HEK293 (cell line): ENCODE results near the gene PCSK2.

Experiments
- CTCF ChIA-PET: fragments of 350-600 bp; formaldehyde crosslinking; extraction: SDS; loops from one replicate; lab custom pipeline; 2021; ENCODE audit warnings: antibody characterized with exemption; lab: Yijun Ruan, JAX
- POLR2A ChIA-PET: fragments of 300-600 bp; formaldehyde crosslinking; extraction: SDS; loops from one replicate; lab custom pipeline; 2020; ENCODE audit warnings: antibody characterized with exemption, inconsistent platforms; lab: Yijun Ruan, JAX
- H3K27ac ChIP-seq: fragments of 200-500 bp; sonication (Bioruptor generic); 2 replicates; pipeline ENCODE4 v1.5.1; 2014; ENCODE audit warnings: low read depth, low read length, control low read depth, inconsistent platforms; ENCODE audit errors: extremely low read depth
- H3K36me3 ChIP-seq, 2 experiments: fragments of 200-500 bp in 1 of 2; sonication (Bioruptor generic) in 1 of 2; 1 replicate in 1 of 2; 2 replicates in 1 of 2; pipeline ENCODE4 v1.5.1; 2014 to 2017; ENCODE audit warnings: inconsistent platforms in 2 of 2, low read length in 2 of 2; ENCODE audit not compliant: control insufficient read depth in 2 of 2, insufficient read depth in 1 of 2
- H3K4me1 ChIP-seq: fragments of 200-500 bp; sonication (Bioruptor generic); 2 replicates; pipeline ENCODE4 v1.5.1; 2014; ENCODE audit warnings: mild to moderate bottlenecking, low read length, inconsistent platforms; ENCODE audit not compliant: control insufficient read depth, insufficient read depth
- H3K4me3 ChIP-seq: 2 replicates; pipeline ENCODE4 v1.5.1; 2011; ENCODE audit warnings: low read depth, mild to moderate bottlenecking, control low read depth, low read length, moderate library complexity
- H3K9me3 ChIP-seq: fragments of 200-500 bp; sonication (Bioruptor generic); 2 replicates; pipeline ENCODE4 v1.5.1; 2014; ENCODE audit warnings: low read depth, low read length, inconsistent platforms; ENCODE audit not compliant: control insufficient read depth, insufficient read depth
- AEBP2 ChIP-seq: fragments of 450-650 bp; formaldehyde crosslinking; IDR thresholded peaks from 2 replicates; pipeline ENCODE4 v1.5.1; 2016; ENCODE audit warnings: missing biosample characterization, missing genetic modification characterization, borderline replicate concordance
- HOXA7 ChIP-seq: sonication (generic); formaldehyde crosslinking; IDR thresholded peaks from 2 replicates; pipeline ENCODE4 v1.8.1; 2022; ENCODE audit warnings: missing genetic modification reagents, borderline replicate concordance
- HOXD13 ChIP-seq: sonication (generic); formaldehyde crosslinking; IDR thresholded peaks from 2 replicates; pipeline ENCODE4 v1.8.0; 2022; ENCODE audit warnings: missing genetic modification reagents, borderline replicate concordance
- KLF7 ChIP-seq: fragments of 450-650 bp; formaldehyde crosslinking; IDR thresholded peaks from 2 replicates; pipeline ENCODE4 v1.5.1; 2016; ENCODE audit warnings: missing biosample characterization, missing genetic modification characterization, borderline replicate concordance
- PATZ1 ChIP-seq: fragments of 450-650 bp; formaldehyde crosslinking; IDR thresholded peaks from 2 replicates; pipeline ENCODE4 v1.5.1; 2016; ENCODE audit warnings: missing biosample characterization, missing genetic modification characterization
- REST ChIP-seq: fragments of 450-650 bp; formaldehyde crosslinking; IDR thresholded peaks from 2 replicates; pipeline ENCODE4 v1.5.1; 2016; ENCODE audit warnings: missing biosample characterization, missing genetic modification characterization
- SALL2 ChIP-seq: fragments of 450-650 bp; formaldehyde crosslinking; IDR thresholded peaks from 2 replicates; pipeline ENCODE4 v1.5.0; 2017; ENCODE audit warnings: missing biosample characterization, mild to moderate bottlenecking, missing genetic modification characterization, borderline replicate concordance
- SCRT1 ChIP-seq: fragments of 450-650 bp; formaldehyde crosslinking; IDR thresholded peaks from 2 replicates; pipeline ENCODE4 v1.5.1; 2016; ENCODE audit warnings: missing biosample characterization, missing genetic modification characterization, borderline replicate concordance
- ZFP3 ChIP-seq: fragments of 450-650 bp; formaldehyde crosslinking; IDR thresholded peaks from 2 replicates; pipeline ENCODE4 v1.5.1; 2016; ENCODE audit warnings: low read depth, missing biosample characterization, missing genetic modification characterization
- ZNF138 ChIP-seq: fragments of 450-650 bp; formaldehyde crosslinking; IDR thresholded peaks from 2 replicates; pipeline ENCODE4 v1.5.1; 2016; ENCODE audit warnings: missing biosample characterization, missing genetic modification characterization, borderline replicate concordance
- ZNF2 ChIP-seq: fragments of 450-650 bp; formaldehyde crosslinking; IDR thresholded peaks from 2 replicates; pipeline ENCODE4 v1.5.1; 2016; ENCODE audit warnings: missing biosample characterization, missing genetic modification characterization
- ZNF24 ChIP-seq: fragments of 450-650 bp; formaldehyde crosslinking; IDR thresholded peaks from 2 replicates; pipeline ENCODE4 v1.5.1; 2016; ENCODE audit warnings: missing biosample characterization, missing genetic modification characterization
- ZNF398 ChIP-seq: fragments of 450-650 bp; formaldehyde crosslinking; IDR thresholded peaks from 2 replicates; pipeline ENCODE4 v1.5.1; 2017; ENCODE audit warnings: missing biosample characterization, missing genetic modification characterization
- ZNF558 ChIP-seq: fragments of 450-650 bp; formaldehyde crosslinking; IDR thresholded peaks from 2 replicates; pipeline ENCODE4 v1.5.1; 2016; ENCODE audit warnings: missing biosample characterization, missing genetic modification characterization
- ZNF560 ChIP-seq: fragments of 450-650 bp; formaldehyde crosslinking; IDR thresholded peaks from 2 replicates; pipeline ENCODE4 v1.5.1; 2017; ENCODE audit warnings: missing biosample characterization, missing genetic modification characterization, borderline replicate concordance
- ZNF600 ChIP-seq: fragments of 450-650 bp; formaldehyde crosslinking; IDR thresholded peaks from 2 replicates; pipeline ENCODE4 v1.5.1; 2016; ENCODE audit warnings: missing biosample characterization, missing genetic modification characterization
- ZNF658 ChIP-seq: fragments of 450-650 bp; formaldehyde crosslinking; IDR thresholded peaks from 2 replicates; pipeline ENCODE4; 2016; ENCODE audit warnings: missing biosample characterization, missing genetic modification characterization
- ZNF660 ChIP-seq: fragments of 450-650 bp; IDR thresholded peaks from 2 replicates; pipeline ENCODE4 v1.5.1; 2018; ENCODE audit warnings: missing biosample characterization, mild to moderate bottlenecking, missing genetic modification characterization
- ZNF704 ChIP-seq: fragments of 450-650 bp; formaldehyde crosslinking; IDR thresholded peaks from 2 replicates; pipeline ENCODE4 v1.5.1; 2016; ENCODE audit warnings: missing biosample characterization, missing genetic modification characterization
- ZSCAN16 ChIP-seq: fragments of 450-650 bp; formaldehyde crosslinking; IDR thresholded peaks from 2 replicates; pipeline ENCODE4 v1.5.1; 2016; ENCODE audit warnings: missing biosample characterization, missing genetic modification characterization
- TF ChIP-seq, protein P1 (sequence below): fragments of 450-650 bp; formaldehyde crosslinking; IDR thresholded peaks from 2 replicates; pipeline ENCODE4 v1.5.1; 2017; ENCODE audit warnings: missing biosample characterization, missing genetic modification characterization

PCSK2 gene

GRCh38 chr20:17390655-17391054 lies 163.8 kb downstream of the PCSK2 start:
- ChIA-PET CTCF (no interaction called here), POLR2A (no interaction called here)
- H3K27ac ChIP-seq: no peak overlapping the region
- H3K9me3 ChIP-seq: no peaks in the 10 kb centered on the region
- no peaks in the 10 kb centered on the region for H3K4me1 ChIP-seq
- TF ChIP-seq SCRT1 (tag by site-specific recombination) (no peak), ZNF2 (tag by site-specific recombination) (no peak), REST (tag by site-specific recombination) (no peak), ZFP3 (tag by site-specific recombination) (no peak), ZNF398 (tag by site-specific recombination) (no peak), ZNF658 (no peak), ZNF558 (no peak), KLF7 (no peak), PATZ1 (tag by site-specific recombination) (no peak), ZNF660 (no peak), ZNF704 (tag by site-specific recombination) (no peak)
- TF ChIP-seq, protein P1, sequence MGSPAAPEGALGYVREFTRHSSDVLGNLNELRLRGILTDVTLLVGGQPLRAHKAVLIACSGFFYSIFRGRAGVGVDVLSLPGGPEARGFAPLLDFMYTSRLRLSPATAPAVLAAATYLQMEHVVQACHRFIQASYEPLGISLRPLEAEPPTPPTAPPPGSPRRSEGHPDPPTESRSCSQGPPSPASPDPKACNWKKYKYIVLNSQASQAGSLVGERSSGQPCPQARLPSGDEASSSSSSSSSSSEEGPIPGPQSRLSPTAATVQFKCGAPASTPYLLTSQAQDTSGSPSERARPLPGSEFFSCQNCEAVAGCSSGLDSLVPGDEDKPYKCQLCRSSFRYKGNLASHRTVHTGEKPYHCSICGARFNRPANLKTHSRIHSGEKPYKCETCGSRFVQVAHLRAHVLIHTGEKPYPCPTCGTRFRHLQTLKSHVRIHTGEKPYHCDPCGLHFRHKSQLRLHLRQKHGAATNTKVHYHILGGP: no peak
- H3K36me3 ChIP-seq: no peaks in the 10 kb centered on the region
- no peak overlapping the region for H3K4me3 ChIP-seq

GRCh38 chr20:17391127-17391771 lies 164.4 kb downstream of the PCSK2 start:
- ChIA-PET POLR2A (interaction anchor here (0.6 kb wide), 1 partner anchor 11 kb away, joined by 3 read pairs; no protein-coding TSS in a partner anchor), CTCF (interaction anchor here (0.6 to 0.7 kb wide), 2 partner anchors 40 to 164 kb away, joined by 3 to 4 read pairs; no protein-coding TSS in a partner anchor)
- TF ChIP-seq ZNF560 (no peak), HOXA7 (CRISPR knock-in tag) (no peak), ZSCAN16 (tag by site-specific recombination) (no peak), ZFP3 (tag by site-specific recombination) (no peak), ZNF24 (no peak), ZNF600 (tag by site-specific recombination) (no peak), AEBP2 (tag by site-specific recombination) (no peak), SALL2 (tag by site-specific recombination) (no peak), HOXD13 (CRISPR knock-in tag) (no peak), ZNF138 (tag by site-specific recombination) (no peak)
- TF ChIP-seq, all 188 proteins: peak for 0
- H3K27ac ChIP-seq: no peak overlapping the region
- H3K36me3 ChIP-seq: no peaks in the 10 kb centered on the region
- H3K9me3 ChIP-seq: no peaks in the 10 kb centered on the region
- H3K4me3 ChIP-seq: no peak overlapping the region
- no peaks in the 10 kb centered on the region for H3K4me1 ChIP-seq
